ENCODE results near the gene KCNQ5. TPM values are rescaled to one million over a fixed set of nuclear protein-coding genes. Genes with fewer than 3 reads are reported as not detected.

The KCNQ5 gene
- total RNA-seq, 4 donors from 2014 or later, result 0.52 to 0.97 (median 0.59) TPM

GRCh38 chr6:72595812-72596211 lies 26.1 kb upstream of the KCNQ5 start:
- WGBS, 2 donors, result 78 to 85% methylated on average over 3 of the region's 3 CpGs
- no peak overlapping the region for H3K4me3 ChIP-seq (ENCODE audit: low read depth, poor library complexity, severe bottlenecking)
- intact Hi-C loops (cut with DNase I; ENCODE audit: low total_unique reads), result no loop called here
- TF ChIP-seq POLR2A (IDR thresholded peaks at IDR 0.05), result no peak
- TF ChIP-seq CTCF (IDR thresholded peaks at IDR 0.05), result no peak
- DNase-seq (ENCODE audit: low spot score in 2 of 2), result no peak

GRCh38 chr6:72616406-72617015 lies 5.4 kb upstream of the KCNQ5 start:
- intact Hi-C loops (cut with DNase I; ENCODE audit: low total_unique reads), result no loop called here
- WGBS, 2 donors, result 41 to 42% methylated on average over 3 of the region's 3 CpGs

GRCh38 chr6:72617721-72618120 lies 4.1 kb upstream of the KCNQ5 start:
- WGBS, 2 donors, result 93 to 94% methylated on average over 3 of the region's 3 CpGs
- intact Hi-C loops (cut with DNase I; ENCODE audit: low total_unique reads), result no loop called here
- no peak overlapping the region for H3K4me3 ChIP-seq (ENCODE audit: low read depth, poor library complexity, severe bottlenecking)
- no peak for TF ChIP-seq CTCF (IDR thresholded peaks at IDR 0.05)
- no peak for TF ChIP-seq POLR2A (IDR thresholded peaks at IDR 0.05)
- no peak for DNase-seq (ENCODE audit: low spot score in 2 of 2)

More at GRCh38 chr6:72616406-72617015, 5.4 kb upstream of the KCNQ5 start:
- DNase-seq (ENCODE audit: low spot score in 2 of 2), result no peak
- TF ChIP-seq POLR2A (IDR thresholded peaks at IDR 0.05) (no peak), CTCF (IDR thresholded peaks at IDR 0.05) (no peak)
- H3K4me3 ChIP-seq (ENCODE audit: low read depth, poor library complexity, severe bottlenecking), result no peak overlapping the region

- intact Hi-C loops (cut with DNase I; ENCODE audit: low total_unique reads), result no loop called here
- DNase-seq (ENCODE audit: low spot score in 2 of 2), result no peak
- WGBS, 2 donors, result 6 to 10% methylated on average over 31 of the region's 31 CpGs
- TF ChIP-seq POLR2A (IDR thresholded peaks at IDR 0.05), result no peak
- no peak for TF ChIP-seq CTCF (IDR thresholded peaks at IDR 0.05)
- H3K4me3 ChIP-seq (ENCODE audit: low read depth, poor library complexity, severe bottlenecking), result no peak overlapping the region
Observed at GRCh38 chr6:72619883-72620696, 1.8 kb upstream of the KCNQ5 start.

GRCh38 chr6:72620871-72621290 lies 983 bp upstream of the KCNQ5 start:
- no peak for DNase-seq (ENCODE audit: low spot score in 2 of 2)
- no peak overlapping the region for H3K4me3 ChIP-seq (ENCODE audit: low read depth, poor library complexity, severe bottlenecking)
- WGBS, 2 donors, result 6 to 8% methylated on average over 21 of the region's 21 CpGs
- TF ChIP-seq POLR2A (IDR thresholded peaks at IDR 0.05) (no peak), CTCF (IDR thresholded peaks at IDR 0.05) (no peak)
- intact Hi-C loops (cut with DNase I; ENCODE audit: low total_unique reads), result no loop called here
